GM12878 (cell line): ENCODE results near the gene MMP11.

Experiments
- BRCA1 ChIP-seq: IDR thresholded peaks from 2 replicates; pipeline ENCODE4 v1.6.1; 2011; ENCODE audit warnings: low read depth, low read length, improper control_type of control experiment
- ESRRA ChIP-seq: IDR thresholded peaks from 2 replicates; pipeline ENCODE4 v1.6.1; 2012; ENCODE audit warnings: mild to moderate bottlenecking, low read length, improper control_type of control experiment
- HDGF ChIP-seq: fragments of 450-650 bp; IDR thresholded peaks from 2 replicates; pipeline ENCODE4 v1.6.1; 2016; ENCODE audit warnings: antibody characterized with exemption
- USF1 ChIP-seq: IDR thresholded peaks from 2 replicates; pipeline ENCODE4 v1.6.1; 2011; ENCODE audit warnings: borderline replicate concordance, low read depth, mild to moderate bottlenecking, moderate library complexity, mixed read lengths, low read length; ENCODE audit not compliant: insufficient read depth; ENCODE audit errors: extremely low read length

DNA sequence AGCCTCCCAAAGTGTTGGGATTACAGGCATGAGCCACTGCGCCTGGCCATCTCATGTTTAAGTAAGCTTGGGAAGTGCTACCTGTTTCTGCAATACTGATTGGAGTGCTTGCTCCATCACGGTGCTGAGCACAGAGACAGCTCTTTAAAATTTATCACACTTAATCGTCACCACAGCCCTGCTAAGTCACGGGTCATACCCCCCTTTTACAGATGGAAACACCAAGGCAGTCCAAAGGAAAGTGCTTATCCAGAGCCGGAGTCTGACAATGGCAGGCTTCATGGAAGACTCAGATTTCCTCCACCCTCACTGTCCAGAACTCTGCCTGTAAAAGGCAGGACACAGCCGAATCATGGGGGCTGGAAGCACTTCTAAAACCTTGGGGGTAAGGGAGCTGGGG, 12.6 kb upstream of the MMP11 start:
- TF ChIP-seq HDGF (no peak), USF1 (no peak), ESRRA (no peak), BRCA1 (no peak)
